Measurements from ENCODE around the gene SLC12A5.

- no peak for TF ChIP-seq CTCF (tag by site-specific recombination; IDR thresholded peaks at IDR 0.05)
- TF ChIP-seq ZBTB11 (tag by site-specific recombination; conservative IDR thresholded peaks at IDR 0.05; ENCODE audit: low read depth) = no peak
- TF ChIP-seq ZNF121 (tag by site-specific recombination; IDR thresholded peaks at IDR 0.05) = no peak
Observed at GRCh38 chr20:46025376-46025783, 3.6 kb upstream of the SLC12A5 start.
